PC-9 (cell line): ENCODE data around the gene SMIM22.

Experiments
- EZH2 ChIP-seq: fragments of 200-600 bp; sonication (generic); IDR thresholded peaks from 2 replicates; pipeline ENCODE4 v1.8.0; 2017; ENCODE audit warnings: antibody characterized with exemption, low read depth
- TF ChIP-seq, protein P1 (sequence below): fragments of 200-600 bp; sonication (generic); conservative IDR thresholded peaks from 2 replicates; pipeline ENCODE4 v1.6.1; 2017; ENCODE audit warnings: mixed run types, antibody characterized with exemption, mild to moderate bottlenecking, moderate library complexity

- TF ChIP-seq, protein P1, sequence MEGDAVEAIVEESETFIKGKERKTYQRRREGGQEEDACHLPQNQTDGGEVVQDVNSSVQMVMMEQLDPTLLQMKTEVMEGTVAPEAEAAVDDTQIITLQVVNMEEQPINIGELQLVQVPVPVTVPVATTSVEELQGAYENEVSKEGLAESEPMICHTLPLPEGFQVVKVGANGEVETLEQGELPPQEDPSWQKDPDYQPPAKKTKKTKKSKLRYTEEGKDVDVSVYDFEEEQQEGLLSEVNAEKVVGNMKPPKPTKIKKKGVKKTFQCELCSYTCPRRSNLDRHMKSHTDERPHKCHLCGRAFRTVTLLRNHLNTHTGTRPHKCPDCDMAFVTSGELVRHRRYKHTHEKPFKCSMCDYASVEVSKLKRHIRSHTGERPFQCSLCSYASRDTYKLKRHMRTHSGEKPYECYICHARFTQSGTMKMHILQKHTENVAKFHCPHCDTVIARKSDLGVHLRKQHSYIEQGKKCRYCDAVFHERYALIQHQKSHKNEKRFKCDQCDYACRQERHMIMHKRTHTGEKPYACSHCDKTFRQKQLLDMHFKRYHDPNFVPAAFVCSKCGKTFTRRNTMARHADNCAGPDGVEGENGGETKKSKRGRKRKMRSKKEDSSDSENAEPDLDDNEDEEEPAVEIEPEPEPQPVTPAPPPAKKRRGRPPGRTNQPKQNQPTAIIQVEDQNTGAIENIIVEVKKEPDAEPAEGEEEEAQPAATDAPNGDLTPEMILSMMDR, result no peak
- no peak for TF ChIP-seq EZH2
Observed at GRCh38 chr16:4828567-4829321, 33.6 kb downstream of the SMIM22 start.
